Effector CD8-positive, alpha-beta T cell (primary cell): ENCODE measurements around the gene VEGFA.

ENCODE experiments used
- DNase-seq: peaks from one replicate; lab custom pipeline; 2025; lab: John Stamatoyannopoulos, UW

VEGFA gene

GRCh38 chr6:43772681-43773049, 2.7 kb downstream of the VEGFA start:
- no peak for DNase-seq

- no peak for DNase-seq
Measured at GRCh38 chr6:43773050-43773979, 3.3 kb downstream of the VEGFA start.

- DNase-seq = no peak
Measured at GRCh38 chr6:43773980-43774775, 4.2 kb downstream of the VEGFA start.

- DNase-seq = peak; percentile 33
Measured at GRCh38 chr6:43774776-43775534, 4.9 kb downstream of the VEGFA start.

- no peak for DNase-seq
Measured at GRCh38 chr6:43775535-43775885, 5.5 kb downstream of the VEGFA start.

- DNase-seq = no peak
Measured at GRCh38 chr6:43776115-43776798, 6.2 kb downstream of the VEGFA start.

- DNase-seq = no peak
Measured at GRCh38 chr6:43776799-43777776, 7.1 kb downstream of the VEGFA start.

GRCh38 chr6:43778131-43778855, 8.3 kb downstream of the VEGFA start:
- no peak for DNase-seq

DNA sequence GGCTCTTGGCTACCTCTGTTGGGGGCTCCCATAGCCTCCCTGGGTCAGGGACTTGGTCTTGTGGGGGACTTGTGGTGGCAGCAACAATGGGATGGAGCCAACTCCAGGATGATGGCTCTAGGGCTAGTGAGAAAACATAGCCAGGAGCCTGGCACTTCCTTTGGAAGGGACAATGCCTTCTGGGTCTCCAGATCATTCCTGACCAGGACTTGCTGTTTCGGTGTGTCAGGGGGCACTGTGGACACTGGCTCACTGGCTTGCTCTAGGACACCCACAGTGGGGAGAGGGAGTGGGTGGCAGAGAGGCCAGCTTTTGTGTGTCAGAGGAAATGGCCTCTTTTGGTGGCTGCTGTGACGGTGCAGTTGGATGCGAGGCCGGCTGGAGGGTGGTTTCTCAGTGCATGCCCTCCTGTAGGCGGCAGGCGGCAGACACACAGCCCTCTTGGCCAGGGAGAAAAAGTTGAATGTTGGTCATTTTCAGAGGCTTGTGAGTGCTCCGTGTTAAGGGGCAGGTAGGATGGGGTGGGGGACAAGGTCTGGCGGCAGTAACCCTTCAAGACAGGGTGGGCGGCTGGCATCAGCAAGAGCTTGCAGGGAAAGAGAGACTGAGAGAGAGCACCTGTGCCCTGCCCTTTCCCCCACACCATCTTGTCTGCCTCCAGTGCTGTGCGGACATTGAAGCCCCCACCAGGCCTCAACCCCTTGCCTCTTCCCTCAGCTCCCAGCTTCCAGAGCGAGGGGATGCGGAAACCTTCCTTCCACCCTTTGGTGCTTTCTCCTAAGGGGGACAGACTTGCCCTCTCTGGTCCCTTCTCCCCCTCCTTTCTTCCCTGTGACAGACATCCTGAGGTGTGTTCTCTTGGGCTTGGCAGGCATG, 9.2 kb downstream of the VEGFA start:
- DNase-seq = no peak

GRCh38 chr6:43779852-43780236, 9.8 kb downstream of the VEGFA start:
- no peak for DNase-seq

- DNase-seq = no peak
Measured at GRCh38 chr6:43780293-43780692, 10.3 kb downstream of the VEGFA start.

DNA sequence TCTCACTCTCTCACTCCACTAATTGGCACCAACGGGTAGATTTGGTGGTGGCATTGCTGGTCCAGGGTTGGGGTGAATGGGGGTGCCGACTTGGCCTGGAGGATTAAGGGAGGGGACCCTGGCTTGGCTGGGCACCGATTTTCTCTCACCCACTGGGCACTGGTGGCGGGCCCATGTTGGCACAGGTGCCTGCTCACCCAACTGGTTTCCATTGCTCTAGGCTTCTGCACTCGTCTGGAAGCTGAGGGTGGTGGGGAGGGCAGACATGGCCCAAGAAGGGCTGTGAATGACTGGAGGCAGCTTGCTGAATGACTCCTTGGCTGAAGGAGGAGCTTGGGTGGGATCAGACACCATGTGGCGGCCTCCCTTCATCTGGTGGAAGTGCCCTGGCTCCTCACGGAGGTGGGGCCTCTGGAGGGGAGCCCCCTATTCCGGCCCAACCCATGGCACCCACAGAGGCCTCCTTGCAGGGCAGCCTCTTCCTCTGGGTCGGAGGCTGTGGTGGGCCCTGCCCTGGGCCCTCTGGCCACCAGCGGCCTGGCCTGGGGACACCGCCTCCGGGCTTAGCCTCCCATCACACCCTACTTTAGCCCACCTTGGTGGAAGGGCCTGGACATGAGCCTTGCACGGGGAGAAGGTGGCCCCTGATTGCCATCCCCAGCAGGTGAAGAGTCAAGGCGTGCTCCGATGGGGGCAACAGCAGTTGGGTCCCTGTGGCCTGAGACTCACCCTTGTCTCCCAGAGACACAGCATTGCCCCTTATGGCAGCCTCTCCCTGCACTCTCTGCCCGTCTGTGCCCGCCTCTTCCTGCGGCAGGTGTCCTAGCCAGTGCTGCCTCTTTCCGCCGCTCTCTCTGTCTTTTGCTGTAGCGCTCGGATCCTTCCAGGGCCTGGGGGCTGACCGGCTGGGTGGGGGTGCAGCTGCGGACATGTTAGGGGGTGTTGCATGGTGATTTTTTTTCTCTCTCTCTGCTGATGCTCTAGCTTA, 11.2 kb downstream of the VEGFA start:
- DNase-seq = no peak

DNA sequence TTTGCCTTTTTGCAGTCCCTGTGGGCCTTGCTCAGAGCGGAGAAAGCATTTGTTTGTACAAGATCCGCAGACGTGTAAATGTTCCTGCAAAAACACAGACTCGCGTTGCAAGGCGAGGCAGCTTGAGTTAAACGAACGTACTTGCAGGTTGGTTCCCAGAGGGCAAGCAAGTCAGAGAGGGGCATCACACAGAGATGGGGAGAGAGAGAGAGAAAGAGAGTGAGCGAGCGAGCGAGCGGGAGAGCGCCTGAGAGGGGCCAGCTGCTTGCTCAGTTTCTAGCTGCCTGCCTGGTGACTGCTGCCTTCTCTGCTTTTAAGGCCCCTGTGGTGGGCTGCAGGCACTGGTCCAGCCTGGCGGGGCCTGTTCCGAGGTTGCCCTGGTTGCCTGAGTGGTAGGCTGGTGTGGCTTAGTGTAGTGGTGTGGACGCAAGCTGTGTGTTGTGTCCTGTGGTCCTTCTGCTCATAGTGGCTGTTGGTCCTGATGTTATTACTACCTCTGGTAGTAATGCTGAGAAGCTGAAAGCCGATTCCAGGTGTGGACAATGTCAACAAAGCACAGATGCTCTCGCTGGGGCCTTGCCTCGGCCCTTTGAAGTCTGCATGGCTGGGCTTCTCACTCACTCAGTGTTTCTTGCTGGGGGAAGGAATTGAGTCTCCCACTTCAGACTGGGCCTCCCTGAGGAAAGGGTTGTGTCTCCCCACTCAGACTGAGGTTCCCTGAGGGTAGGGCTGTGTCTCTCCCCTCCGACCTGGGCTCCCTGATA, 12.1 kb downstream of the VEGFA start:
- DNase-seq = no peak

GRCh38 chr6:43782764-43783513, 12.9 kb downstream of the VEGFA start:
- no peak for DNase-seq

- no peak for DNase-seq
Measured at GRCh38 chr6:43784049-43784855, 14.2 kb downstream of the VEGFA start.
